Liver (tissue), 3 donors: ENCODE results near the gene MEGF6.

Experiments
- ATF3 ChIP-seq: IDR thresholded peaks from 2 replicates; pipeline ENCODE4 v1.6.1; 2016; ENCODE audit warnings: antibody characterized with exemption
- CTCF ChIP-seq: fragments of 150-350 bp; IDR thresholded peaks from 2 replicates; pipeline ENCODE4 v1.5.1; 2017; ENCODE audit warnings: improper control_type of control experiment, low read depth, low read length; ENCODE audit not compliant: missing input control
- GABPA ChIP-seq, 2 donors: IDR thresholded peaks in 1 of 2; conservative IDR thresholded peaks in 1 of 2; 2 replicates each; pipeline ENCODE4 v1.6.1; 2016; ENCODE audit warnings: antibody characterized with exemption in 2 of 2, mild to moderate bottlenecking in 1 of 2, moderate library complexity in 1 of 2
- JUND ChIP-seq, 2 donors: IDR thresholded peaks; 2 replicates each; pipeline ENCODE4 v1.6.1; 2016; ENCODE audit warnings: antibody characterized with exemption in 2 of 2
- MAX ChIP-seq: IDR thresholded peaks from 2 replicates; pipeline ENCODE4 v1.6.1; 2016; ENCODE audit warnings: antibody characterized with exemption
- RAD21 ChIP-seq, 2 donors: IDR thresholded peaks; 2 replicates each; pipeline ENCODE4 v1.6.1; 2016; ENCODE audit warnings: antibody characterized with exemption in 2 of 2, mild to moderate bottlenecking in 2 of 2
- REST ChIP-seq: IDR thresholded peaks from 2 replicates; pipeline ENCODE4 v1.6.1; 2016; ENCODE audit warnings: antibody characterized with exemption, mild to moderate bottlenecking
- RXRA ChIP-seq, 2 donors: IDR thresholded peaks; 2 replicates each; pipeline ENCODE4 v1.6.1; 2017 to 2018; ENCODE audit warnings: antibody characterized with exemption in 2 of 2, mild to moderate bottlenecking in 1 of 2
- SP1 ChIP-seq: IDR thresholded peaks from 2 replicates; pipeline ENCODE4 v1.6.1; 2018; ENCODE audit warnings: antibody characterized with exemption, mild to moderate bottlenecking
- TAF1 ChIP-seq: conservative IDR thresholded peaks from 2 replicates; pipeline ENCODE4 v1.6.1; 2016; ENCODE audit warnings: antibody characterized with exemption, mild to moderate bottlenecking
- YY1 ChIP-seq: IDR thresholded peaks from 2 replicates; pipeline ENCODE4 v1.6.1; 2016; ENCODE audit warnings: antibody characterized with exemption, mild to moderate bottlenecking
- ZBTB33 ChIP-seq: IDR thresholded peaks from 2 replicates; pipeline ENCODE4 v1.6.1; 2016; ENCODE audit warnings: antibody characterized with exemption
- donor health status: healthy.
- donor health status: healthy.

- TF ChIP-seq REST = no peak
- TF ChIP-seq CTCF = no peak
- TF ChIP-seq MAX = no peak
- no peak for TF ChIP-seq YY1
- TF ChIP-seq JUND (IDR thresholded peaks at IDR 0.05) = no peak
- no peak for TF ChIP-seq ATF3
- TF ChIP-seq RAD21 (IDR thresholded peaks at IDR 0.05) = no peak
- TF ChIP-seq SP1 = no peak
- no peak for TF ChIP-seq TAF1
- no peak for TF ChIP-seq ZBTB33
- TF ChIP-seq RXRA (IDR thresholded peaks at IDR 0.05) = no peak
- TF ChIP-seq GABPA (IDR thresholded peaks at IDR 0.05 in 1 of 2, conservative IDR thresholded peaks at IDR 0.05 in 1 of 2) = no peak
These were observed 143.9 kb downstream of the MEGF6 start for GRCh38 chr1:3467096-3468036.
